HepG2 (cell line): Measurements from ENCODE around the gene ZC3H7B. TPM values are rescaled to one million over a fixed set of nuclear protein-coding genes. Genes with fewer than 3 reads are reported as not detected.

Experiments used
- ATAC-seq: fragments of 200-7000 bp; cut with Tn5 transposase; 3 replicates; pipeline ENCODE4 v1.9.1; 2020; ENCODE audit warnings: mild to moderate bottlenecking, moderate library complexity
- BruUV-seq: library from RNA; stranded (reverse); fragments of 400-500 nt; replicated peaks from 2 replicates; lab custom pipeline; 2021; lab: Mats Ljungman, UMichigan
- CTCF ChIA-PET: fragments of 300-600 bp; formaldehyde crosslinking; extraction: SDS; loops from one replicate; lab custom pipeline; 2021; ENCODE audit warnings: low total read pairs, inconsistent platforms, low intra/inter-chr PET ratio; lab: Yijun Ruan, JAX
- POLR2A ChIA-PET: fragments of 350-600 bp; sonication (Branson Sonifier 250); formaldehyde crosslinking; loops from one replicate; lab custom pipeline; 2020; ENCODE audit warnings: antibody characterized with exemption, inconsistent platforms; lab: Yijun Ruan, JAX
- DNase-seq: peaks from one replicate; pipeline ENCODE4 v3.0.0-alpha.2; 2015; ENCODE audit warnings: low spot score
- FAIRE-seq: peaks from 3 replicates; lab custom pipeline; 2011; peaks lifted over from hg19 to GRCh38; lab: Jason Lieb, UNC
- H2AFZ ChIP-seq: one replicate; pipeline ENCODE4 v1.6.1; 2011; ENCODE audit warnings: low read length, inconsistent platforms
- H3K27ac ChIP-seq: fragments of 300-600 bp; 3 replicates; pipeline ENCODE4 v1.8.0; 2011; ENCODE audit warnings: mixed run types, mild to moderate bottlenecking, mixed read lengths, low read length, inconsistent platforms; ENCODE audit not compliant: insufficient read depth; ENCODE audit errors: extremely low read length
- H3K27me3 ChIP-seq, 2 experiments: fragments of 200-600 bp in 1 of 2; 2 replicates in 1 of 2; 3 replicates in 1 of 2; pipeline versions ENCODE4 v1.6.0 to v1.8.0; 2011; ENCODE audit warnings: low read length in 2 of 2, mild to moderate bottlenecking in 2 of 2, moderate library complexity in 2 of 2, inconsistent platforms in 1 of 2; ENCODE audit not compliant: insufficient read depth in 2 of 2, control insufficient read depth in 1 of 2
- H3K36me3 ChIP-seq, 2 experiments: fragments of 200-600 bp in 1 of 2; replicated peaks in 1 of 2; 2 replicates in 1 of 2; 3 replicates in 1 of 2; pipeline versions ENCODE4 v1.5.1 to v1.8.0; 2011; ENCODE audit warnings: low read length in 2 of 2, inconsistent platforms in 1 of 2; ENCODE audit not compliant: insufficient read depth in 2 of 2, control insufficient read depth in 1 of 2
- H3K4me1 ChIP-seq: 2 replicates; pipeline ENCODE4 v1.5.1; 2012; ENCODE audit warnings: low read length, inconsistent platforms; ENCODE audit not compliant: insufficient read depth
- H3K4me2 ChIP-seq: 2 replicates; pipeline ENCODE4 v1.6.0; 2011; ENCODE audit warnings: low read depth, low read length, inconsistent platforms
- H3K4me3 ChIP-seq, 3 experiments: fragments of 200-600 bp in 1 of 3; sonication (generic), shearing (Covaris generic) in 1 of 3; replicated peaks in 1 of 3; 2 replicates each; pipeline ENCODE4 v1.5.1; 2011 to 2016; ENCODE audit warnings: low read length in 3 of 3, inconsistent platforms in 2 of 3, low read depth in 2 of 3, mild to moderate bottlenecking in 2 of 3, control low read depth in 1 of 3, mixed read lengths in 1 of 3; ENCODE audit not compliant: insufficient read depth in 1 of 3
- H3K79me2 ChIP-seq: one replicate; pipeline ENCODE4 v1.6.1; 2011; ENCODE audit warnings: low read length, inconsistent platforms; ENCODE audit not compliant: insufficient read depth
- H3K9ac ChIP-seq: 2 replicates; pipeline ENCODE4 v1.6.0; 2011; ENCODE audit warnings: mild to moderate bottlenecking, low read depth, low read length, inconsistent platforms; ENCODE audit not compliant: insufficient read depth
- H3K9me3 ChIP-seq: 2 replicates; pipeline ENCODE4 v1.5.1; 2012; ENCODE audit warnings: mild to moderate bottlenecking, low read length
- H4K20me1 ChIP-seq: 2 replicates; pipeline ENCODE4 v1.6.0; 2011; ENCODE audit warnings: inconsistent platforms, mild to moderate bottlenecking, low read length, moderate library complexity; ENCODE audit not compliant: insufficient read depth
- CREB1 ChIP-seq, 2 experiments: fragments of 450-650 bp in 1 of 2; IDR thresholded peaks; 2 replicates each; pipeline ENCODE4 v1.6.1; 2016 to 2017; ENCODE audit warnings: control low read depth in 1 of 2, mild to moderate bottlenecking in 1 of 2, missing compliant biosample characterization in 1 of 2, missing genetic modification characterization in 1 of 2
- DZIP1 ChIP-seq: sonication (generic); formaldehyde crosslinking; IDR thresholded peaks from 2 replicates; pipeline ENCODE4 v1.5.0; 2020; ENCODE audit warnings: mild to moderate bottlenecking, missing genetic modification reagents
- FOXP1 ChIP-seq, 2 experiments: fragments of 450-650 bp in 1 of 2; IDR thresholded peaks; 2 replicates each; pipeline ENCODE4 v1.6.1; 2017 to 2018; ENCODE audit warnings: antibody characterized with exemption in 1 of 2
- ISX ChIP-seq: sonication (generic); formaldehyde crosslinking; conservative IDR thresholded peaks from 2 replicates; pipeline ENCODE4 v1.5.0; 2020; ENCODE audit warnings: missing genetic modification reagents
- KDM1A ChIP-seq: IDR thresholded peaks from 2 replicates; pipeline ENCODE4 v1.6.1; 2016; ENCODE audit warnings: missing compliant biosample characterization
- MXD1 ChIP-seq: sonication (generic); formaldehyde crosslinking; IDR thresholded peaks from 2 replicates; pipeline ENCODE4 v1.4.0; 2020; ENCODE audit warnings: mild to moderate bottlenecking, missing genetic modification reagents
- NFE2L2 ChIP-seq: fragments of 150-350 bp; IDR thresholded peaks from 2 replicates; pipeline ENCODE4 v1.6.1; 2014; ENCODE audit warnings: low read length
- NFKB2 ChIP-seq: sonication (generic); formaldehyde crosslinking; IDR thresholded peaks from 2 replicates; pipeline ENCODE4 v1.4.0; 2020; ENCODE audit warnings: missing genetic modification reagents, borderline replicate concordance
- PAF1 ChIP-seq: IDR thresholded peaks from 2 replicates; pipeline ENCODE4 v1.6.1; 2016; ENCODE audit warnings: missing genetic modification reagents, missing compliant biosample characterization
- POGK ChIP-seq: sonication (generic); formaldehyde crosslinking; conservative IDR thresholded peaks from 2 replicates; pipeline ENCODE4 v1.8.0; 2022; ENCODE audit warnings: mild to moderate bottlenecking, moderate library complexity, missing genetic modification reagents
- SKI ChIP-seq: fragments of 450-650 bp; IDR thresholded peaks from one replicate; pipeline ENCODE4 v1.6.1; 2018; ENCODE audit warnings: mild to moderate bottlenecking; ENCODE audit not compliant: partially characterized antibody
- TSC22D2 ChIP-seq: sonication (generic); formaldehyde crosslinking; IDR thresholded peaks from 2 replicates; pipeline ENCODE4 v1.5.1; 2020; ENCODE audit warnings: missing genetic modification reagents, mild to moderate bottlenecking, borderline replicate concordance
- ZNF138 ChIP-seq: sonication (generic); formaldehyde crosslinking; IDR thresholded peaks from 2 replicates; pipeline ENCODE4 v1.5.0; 2020; ENCODE audit warnings: mild to moderate bottlenecking, low read depth, missing genetic modification reagents
- ZNF234 ChIP-seq: sonication (generic); formaldehyde crosslinking; conservative IDR thresholded peaks from 2 replicates; pipeline ENCODE4 v1.5.1; 2020; ENCODE audit warnings: mild to moderate bottlenecking, missing genetic modification reagents
- ZNF44 ChIP-seq: sonication (generic); formaldehyde crosslinking; IDR thresholded peaks from 2 replicates; pipeline ENCODE4 v1.5.1; 2020; ENCODE audit warnings: mild to moderate bottlenecking, missing genetic modification reagents
- ZNF724P ChIP-seq: sonication (generic); formaldehyde crosslinking; IDR thresholded peaks from 2 replicates; pipeline ENCODE4 v1.8.0; 2022; ENCODE audit warnings: missing genetic modification reagents, borderline replicate concordance
- ZNF800 ChIP-seq: sonication (generic); formaldehyde crosslinking; IDR thresholded peaks from 2 replicates; pipeline ENCODE4 v1.4.0; 2020; ENCODE audit warnings: missing genetic modification reagents
- WGBS: methylation state at CpG from one replicate; pipeline ENCODE4 v1.1.6; 2017; ENCODE audit warnings: low lambda C conversion rate; 5-methylcytosine and 5-hydroxymethylcytosine counted together
- in situ Hi-C: cut with HindIII; loops from 2 replicates; pipeline ENCODE4 v1.10.0; 2017; ENCODE audit warnings: low pct_unique_long_range_greater_than_20kb; ENCODE audit not compliant: extremely low pct_ligation_motif_present
- intact Hi-C: fragments of 100-400 bp; cut with micrococcal nuclease; formaldehyde crosslinking; loops from one replicate; pipeline ENCODE4 v1.10.0; 2022; ENCODE audit not compliant: unreplicated experiment
- polyA plus RNA-seq, 8 experiments: library from polyadenylated mRNA; depleted of rRNA in 3 of 8; stranded (reverse) in 7 of 8; unstranded in 1 of 8; fragments of >200 nt; fragmentation: Illumina TruSeq in 4 of 8; extraction: Trizol in 4 of 8; gene quantifications; 2 replicates each; pipeline versions ENCODE4 v1.2.1 to v1.2.3, GENCODE V29; 2011 to 2016; ENCODE audit warnings: low read depth in 4 of 8, missing spikeins in 1 of 8, mixed read lengths in 1 of 8; ENCODE audit not compliant: insufficient read depth in 1 of 8
- total RNA-seq, 5 experiments: library from RNA; depleted of rRNA; stranded (reverse); fragments of >200 nt; fragmentation: Illumina TruSeq; extraction: Trizol; gene quantifications; 2 replicates each; pipeline ENCODE4 v1.2.3, GENCODE V29; 2016; ENCODE audit warnings: low read depth in 1 of 5

Gene ZC3H7B
- total and polyA plus RNA-seq, 2 of the 13 experiments (the other 11 are each of a cell fraction or from before 2014, with no cell fraction given): 26.4 to 37.2 TPM

DNA sequence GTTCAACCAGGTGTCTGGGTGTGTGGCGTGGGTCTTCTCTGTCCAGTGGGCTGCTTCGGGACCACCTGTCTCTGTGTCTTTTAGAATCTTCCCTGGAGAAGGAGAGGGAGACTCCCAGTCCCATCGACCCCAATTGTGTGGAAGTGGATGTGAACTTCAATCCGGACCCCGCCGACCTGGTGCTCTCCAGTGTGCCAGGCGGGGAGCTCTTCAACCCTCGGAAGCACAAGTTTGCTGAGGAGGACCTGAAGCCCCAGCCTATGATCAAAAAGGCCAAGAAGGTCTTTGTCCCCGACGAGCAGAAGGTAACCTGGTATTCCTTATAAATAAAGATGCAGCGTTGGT is 92.7 kb downstream of the ZC3H7B start:
- ChIA-PET POLR2A (interaction anchor here (1.4 kb wide), 1 partner anchor 13 kb away, joined by 6 read pairs; the partner anchor contains the start of gene TEF), CTCF (no interaction called here)
- no peak for FAIRE-seq
- intact Hi-C loops: no loop called here
- no TSS peak for BruUV-seq
- Histone ChIP-seq H3K4me2 (no peak overlapping the region), H4K20me1 (no peaks in the 10 kb centered on the region), H3K4me3 (no peak overlapping the region), H3K4me1 (peaks cover 41% of the 10 kb centered on the region), H3K9ac (no peak overlapping the region), H3K27ac (no peak overlapping the region), H3K27me3 (no peaks in the 10 kb centered on the region), H3K9me3 (no peaks in the 10 kb centered on the region), H2AFZ (no peak overlapping the region), H3K79me2 (no peaks in the 10 kb centered on the region), H3K36me3 (peaks cover 2 to 20% of the 10 kb centered on the region in 2 experiments; a peak in 3 of 5 replicates)
- TF ChIP-seq POGK (CRISPR knock-in tag) (no peak), NFE2L2 (no peak), FOXP1 (IDR thresholded peaks at IDR 0.05) (no peak), FOXP1 (CRISPR knock-in tag; IDR thresholded peaks at IDR 0.05) (no peak), ISX (CRISPR knock-in tag) (no peak), ZNF724P (CRISPR knock-in tag) (no peak), CREB1 (IDR thresholded peaks at IDR 0.05) (no peak), CREB1 (CRISPR knock-in tag; IDR thresholded peaks at IDR 0.05) (no peak), SKI (no peak), NFKB2 (CRISPR knock-in tag) (no peak), ZNF44 (no peak), ZNF800 (CRISPR knock-in tag) (no peak), TSC22D2 (no peak), DZIP1 (CRISPR knock-in tag) (no peak), PAF1 (CRISPR knock-in tag) (no peak), ZNF234 (CRISPR knock-in tag) (no peak), MXD1 (CRISPR knock-in tag) (no peak), KDM1A (CRISPR knock-in tag) (no peak), ZNF138 (CRISPR knock-in tag) (no peak)
- DNase-seq: no peak
- 94% methylated on average over 5 of the region's 11 CpGs for WGBS
- ATAC-seq: no peak
- in situ Hi-C loops: no loop called here
